Thymus (tissue), 11 donors: Measurements from ENCODE around the gene H6PD. TPM values are rescaled to one million over a fixed set of nuclear protein-coding genes. Genes with fewer than 3 reads are reported as not detected.

Experiments used
- DNase-seq, 9 donors: peaks; one replicate each; pipeline ENCODE4 v3.0.0-alpha.2; 2013; ENCODE audit warnings: low spot score in 9 of 9, low read depth in 6 of 9, missing footprints in 1 of 9
- H3K27ac ChIP-seq, 2 donors: one replicate each; pipeline ENCODE4 v1.5.1; 2013; ENCODE audit warnings: control low read depth in 1 of 2, low read depth in 1 of 2, low read length in 1 of 2, mild to moderate bottlenecking in 1 of 2, moderate library complexity in 1 of 2
- H3K27me3 ChIP-seq, 2 donors: one replicate each; pipeline ENCODE4 v1.5.1; 2013; ENCODE audit warnings: low read length in 1 of 2; ENCODE audit not compliant: control insufficient read depth in 2 of 2, insufficient read depth in 1 of 2
- H3K36me3 ChIP-seq, 2 donors: one replicate each; pipeline ENCODE4 v1.5.1; 2013; ENCODE audit warnings: low read length in 1 of 2, mild to moderate bottlenecking in 1 of 2, moderate library complexity in 1 of 2; ENCODE audit not compliant: control insufficient read depth in 2 of 2, insufficient read depth in 2 of 2
- H3K4me1 ChIP-seq, 2 donors: one replicate each; pipeline ENCODE4 v1.5.1; 2013; ENCODE audit warnings: low read length in 2 of 2; ENCODE audit not compliant: control insufficient read depth in 2 of 2, insufficient read depth in 2 of 2
- H3K4me3 ChIP-seq, 2 donors: one replicate each; pipeline ENCODE4 v1.5.1; 2013; ENCODE audit warnings: low read length in 2 of 2, control low read depth in 1 of 2, mild to moderate bottlenecking in 1 of 2
- H3K9me3 ChIP-seq, 2 donors: one replicate each; pipeline ENCODE4 v1.5.1; 2013; ENCODE audit warnings: low read length in 1 of 2, mild to moderate bottlenecking in 1 of 2; ENCODE audit not compliant: control insufficient read depth in 2 of 2, insufficient read depth in 1 of 2
- WGBS: extraction: QIAGEN DNeasy Blood & Tissue Kit; methylation state at CpG from one replicate; pipeline ENCODE4 v1.1.7; 2013; 5-methylcytosine and 5-hydroxymethylcytosine counted together
- polyA plus RNA-seq: library from polyadenylated mRNA; stranded (reverse); fragments of 200-250 nt; gene quantifications from one replicate; pipeline ENCODE4 v1.2.3, GENCODE V29; 2013
- total RNA-seq: library from RNA; stranded (reverse); fragments of 120-200 nt; gene quantifications from one replicate; pipeline ENCODE4 v1.2.4, GENCODE V29; 2013
- donor health status: healthy.

H6PD gene
- total and polyA plus RNA-seq, 2 donors = 8.8 to 18.6 TPM

DNA sequence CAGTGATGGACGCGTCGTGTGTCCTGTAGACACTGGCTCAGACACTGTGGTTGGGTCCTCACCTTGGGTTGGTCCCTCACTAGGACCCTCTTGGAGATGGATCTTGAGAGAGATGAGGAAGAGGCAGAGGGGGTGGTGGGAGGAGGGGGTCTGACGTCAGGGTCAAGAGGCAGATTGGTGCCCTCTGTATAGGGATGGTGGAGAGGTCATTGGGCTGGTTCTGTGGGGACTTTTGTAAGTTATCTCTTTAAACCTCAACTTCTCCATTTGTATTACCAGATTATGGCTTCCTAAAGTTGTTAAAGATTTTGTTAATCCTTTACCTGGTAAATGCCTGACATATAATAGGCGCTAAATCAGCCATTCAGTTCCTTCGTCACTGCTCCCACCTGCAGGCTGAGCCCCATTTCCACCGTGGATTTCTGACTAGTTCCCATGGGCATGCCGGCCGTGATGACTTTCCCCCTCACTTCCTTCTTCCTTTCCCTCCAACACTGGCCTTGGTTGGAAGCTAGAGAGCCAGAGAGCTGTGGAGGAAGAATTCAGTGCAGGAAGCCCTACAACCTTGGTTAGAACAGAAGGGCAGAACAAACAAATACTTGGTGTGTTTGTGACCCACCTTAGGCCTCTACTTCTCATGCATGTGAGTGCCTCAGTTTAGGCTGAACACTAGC, 8.6 kb downstream of the H6PD start:
- Histone ChIP-seq H3K27ac (no peak overlapping the region), H3K4me3 (no peak overlapping the region), H3K27me3 (no peaks in the 10 kb centered on the region), H3K4me1 (peaks cover 35 to 74% of the 10 kb centered on the region in 2 donors), H3K36me3 (peaks cover 16 to 22% of the 10 kb centered on the region in 2 donors), H3K9me3 (no peaks in the 10 kb centered on the region)
- WGBS = 94% methylated on average over 9 of the region's 9 CpGs
- no peak for DNase-seq

DNA sequence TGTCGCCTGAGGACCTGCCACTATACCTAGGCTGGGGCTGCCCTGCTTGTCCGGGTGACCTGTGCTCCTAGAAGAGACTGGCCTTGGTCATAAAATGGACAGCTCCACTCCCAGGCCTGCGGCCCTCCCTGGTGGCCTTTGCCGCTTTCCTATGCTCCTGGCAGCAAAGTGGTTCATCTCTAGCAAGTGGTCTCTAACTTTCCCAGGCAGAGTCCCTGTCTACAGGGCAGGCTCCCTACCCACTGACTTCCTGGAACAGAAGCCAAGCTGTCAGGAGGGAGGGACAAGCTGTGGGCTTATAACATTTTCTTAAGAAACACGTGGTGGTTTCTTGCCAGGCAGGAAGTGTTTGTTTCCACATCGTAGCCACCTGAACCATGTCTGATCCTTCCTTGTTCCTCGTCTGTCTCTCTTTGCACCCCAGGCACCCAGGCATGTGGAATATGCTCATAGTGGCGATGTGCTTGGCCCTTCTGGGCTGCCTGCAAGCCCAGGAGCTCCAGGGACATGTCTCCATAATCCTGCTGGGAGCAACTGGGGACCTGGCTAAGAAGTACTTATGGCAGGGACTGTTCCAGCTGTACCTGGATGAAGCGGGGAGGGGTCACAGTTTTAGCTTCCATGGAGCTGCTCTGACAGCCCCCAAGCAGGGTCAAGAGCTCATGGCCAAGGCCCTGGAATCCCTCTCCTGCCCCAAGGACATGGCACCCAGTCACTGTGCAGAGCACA, 10.1 kb downstream of the H6PD start:
- DNase-seq = peak in 1 of 9 donors; percentile 40
- H3K27ac ChIP-seq = no peak overlapping the region

DNA sequence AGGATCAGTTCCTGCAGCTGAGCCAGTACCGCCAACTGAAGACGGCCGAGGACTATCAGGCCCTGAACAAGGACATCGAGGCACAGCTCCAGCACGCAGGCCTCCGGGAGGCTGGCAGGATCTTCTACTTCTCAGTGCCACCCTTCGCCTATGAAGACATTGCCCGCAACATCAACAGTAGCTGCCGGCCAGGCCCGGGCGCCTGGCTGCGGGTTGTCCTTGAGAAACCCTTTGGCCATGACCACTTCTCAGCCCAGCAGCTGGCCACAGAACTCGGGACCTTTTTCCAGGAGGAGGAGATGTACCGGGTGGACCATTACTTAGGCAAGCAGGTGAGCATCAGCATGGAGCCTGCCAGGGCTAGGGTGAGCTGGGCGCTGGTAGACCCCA, 10.7 kb downstream of the H6PD start:
- Histone ChIP-seq H3K4me3 (no peak overlapping the region), H3K36me3 (peaks cover 20 to 28% of the 10 kb centered on the region in 2 donors), H3K27me3 (no peaks in the 10 kb centered on the region), H3K27ac (no peak overlapping the region), H3K4me1 (peaks cover 21 to 72% of the 10 kb centered on the region in 2 donors), H3K9me3 (no peaks in the 10 kb centered on the region)
- DNase-seq = no peak
- WGBS = 98% methylated on average over 15 of the region's 15 CpGs

More for the DNA sequence above, 10.1 kb downstream of the H6PD start:
- Histone ChIP-seq H3K9me3 (no peaks in the 10 kb centered on the region), H3K4me3 (no peak overlapping the region), H3K27me3 (no peaks in the 10 kb centered on the region), H3K36me3 (peaks cover 20 to 28% of the 10 kb centered on the region in 2 donors), H3K4me1 (peaks cover 25 to 74% of the 10 kb centered on the region in 2 donors)
- WGBS = 54% methylated on average over 9 of the region's 9 CpGs

- Histone ChIP-seq H3K9me3 (no peaks in the 10 kb centered on the region), H3K36me3 (peaks cover 20 to 31% of the 10 kb centered on the region in 2 donors), H3K27ac (no peak overlapping the region), H3K4me1 (peaks cover 17 to 67% of the 10 kb centered on the region in 2 donors), H3K4me3 (no peak overlapping the region), H3K27me3 (no peaks in the 10 kb centered on the region)
- WGBS = 98% methylated on average over 9 of the region's 9 CpGs
- no peak for DNase-seq
These were observed 11.1 kb downstream of the H6PD start for GRCh38 chr1:9245661-9246060.

DNA sequence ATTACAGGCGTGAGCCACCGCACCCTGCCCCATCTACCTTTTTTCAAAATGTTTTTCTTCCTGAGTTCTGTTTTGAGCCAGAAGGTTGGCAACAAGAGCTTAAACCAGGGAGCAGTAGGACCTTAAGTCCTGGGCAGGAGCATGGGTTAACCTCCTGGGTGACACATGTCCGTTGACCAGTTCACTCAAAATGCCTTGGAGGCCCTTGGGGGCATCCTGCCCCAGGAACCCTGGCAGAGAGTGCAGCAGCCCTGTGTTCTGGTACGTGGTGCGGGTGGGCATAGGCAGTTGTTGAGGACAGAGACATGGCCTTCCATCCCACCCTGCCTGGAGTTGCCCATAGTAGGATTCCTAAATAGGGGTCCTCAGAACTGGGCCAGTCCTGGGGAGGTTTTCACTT, 11.6 kb downstream of the H6PD start:
- peaks cover 20 to 37% of the 10 kb centered on the region in 2 donors for H3K36me3 ChIP-seq
- DNase-seq = no peak
- no peak overlapping the region for H3K27ac ChIP-seq
- H3K4me3 ChIP-seq = no peak overlapping the region
- no peaks in the 10 kb centered on the region for H3K27me3 ChIP-seq
- 98% methylated on average over 5 of the region's 5 CpGs for WGBS
- H3K9me3 ChIP-seq = no peaks in the 10 kb centered on the region
- peaks cover 13 to 62% of the 10 kb centered on the region in 2 donors for H3K4me1 ChIP-seq

DNA sequence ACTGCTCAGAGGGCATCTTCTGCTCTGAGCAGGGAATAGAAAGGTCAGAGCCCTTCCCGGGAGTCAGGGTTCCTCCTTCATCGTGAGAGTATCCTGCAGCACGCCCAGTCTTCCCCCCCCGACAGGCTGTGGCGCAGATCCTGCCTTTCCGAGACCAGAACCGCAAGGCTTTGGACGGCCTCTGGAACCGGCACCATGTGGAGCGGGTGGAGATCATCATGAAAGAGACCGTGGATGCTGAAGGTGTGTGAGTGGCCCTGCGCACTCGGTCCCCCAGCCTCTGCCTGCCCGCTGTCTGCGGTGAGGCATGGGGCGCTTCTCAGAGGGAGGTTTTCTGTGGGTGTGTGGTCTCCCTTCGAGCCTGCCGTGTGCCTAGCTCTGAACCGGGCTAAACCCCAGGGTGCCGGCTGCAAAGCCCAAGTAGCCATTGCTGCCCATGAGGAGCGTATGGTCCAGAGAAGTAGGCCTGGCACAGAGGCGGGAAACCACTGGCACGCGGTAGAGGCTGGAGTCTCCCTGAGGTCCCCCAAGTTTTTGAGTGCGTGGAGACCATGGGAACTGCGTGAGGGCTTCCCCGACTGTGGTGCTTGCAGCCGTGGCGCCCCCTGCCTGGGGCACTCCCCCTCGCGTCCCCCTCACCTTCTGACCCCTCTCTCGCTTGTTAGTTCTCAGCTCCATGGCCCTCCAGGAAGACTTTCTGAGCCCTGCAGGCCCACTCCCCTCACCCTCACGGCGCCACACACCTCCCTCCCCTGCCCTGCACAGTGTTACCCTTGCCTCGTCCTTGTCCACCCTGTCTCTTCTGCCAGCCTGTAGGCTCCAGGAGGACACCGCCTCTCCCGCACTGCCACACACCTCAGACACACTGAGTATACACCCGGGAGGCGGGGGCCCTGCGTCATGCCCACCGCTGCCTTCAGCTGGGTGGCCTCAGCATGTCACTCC, 12.5 kb downstream of the H6PD start:
- H3K4me3 ChIP-seq = no peak overlapping the region
- H3K36me3 ChIP-seq = peaks cover 20 to 40% of the 10 kb centered on the region in 2 donors
- 97% methylated on average over 41 of the region's 41 CpGs for WGBS
- H3K4me1 ChIP-seq = peaks cover 10 to 53% of the 10 kb centered on the region in 2 donors
- no peaks in the 10 kb centered on the region for H3K27me3 ChIP-seq
- no peak for DNase-seq
- no peak overlapping the region for H3K27ac ChIP-seq
- H3K9me3 ChIP-seq = no peaks in the 10 kb centered on the region

GRCh38 chr1:9247894-9248293, 13.3 kb downstream of the H6PD start:
- WGBS = 91% methylated on average over 18 of the region's 18 CpGs
- no peak for DNase-seq
- H3K4me3 ChIP-seq = no peak overlapping the region
- peaks cover 10 to 45% of the 10 kb centered on the region in 2 donors for H3K4me1 ChIP-seq
- no peaks in the 10 kb centered on the region for H3K9me3 ChIP-seq
- H3K27ac ChIP-seq = no peak overlapping the region
- no peaks in the 10 kb centered on the region for H3K27me3 ChIP-seq
- H3K36me3 ChIP-seq = peaks cover 24 to 40% of the 10 kb centered on the region in 2 donors

GRCh38 chr1:9248341-9249262, 14.0 kb downstream of the H6PD start:
- WGBS = 91% methylated on average over 21 of the region's 21 CpGs
- H3K36me3 ChIP-seq = peaks cover 24 to 40% of the 10 kb centered on the region in 2 donors
- H3K9me3 ChIP-seq = no peaks in the 10 kb centered on the region
- no peak overlapping the region for H3K4me3 ChIP-seq
- no peak for DNase-seq
- no peaks in the 10 kb centered on the region for H3K27me3 ChIP-seq
- H3K4me1 ChIP-seq = peaks cover 10 to 39% of the 10 kb centered on the region in 2 donors
- H3K27ac ChIP-seq = no peak overlapping the region
